Skeletal muscle tissue (tissue), 4 donors: ENCODE measurements around the gene METTL23. TPM values are rescaled to one million over a fixed set of nuclear protein-coding genes. Genes with fewer than 3 reads are reported as not detected.
"Not testable (repeated sequence)": the region's sequence is repeated elsewhere in the genome, so short reads cannot be mapped to it uniquely, and the experiment has no call there.

Experiments used
- H3K27ac ChIP-seq: one replicate; pipeline ENCODE4 v1.7.0; 2013; ENCODE audit warnings: mild to moderate bottlenecking, low read depth, low read length, inconsistent platforms
- H3K27me3 ChIP-seq, 3 donors: one replicate each; pipeline ENCODE4 v1.7.0; 2013; ENCODE audit warnings: low read length in 3 of 3; ENCODE audit not compliant: control insufficient read depth in 3 of 3, insufficient read depth in 3 of 3
- H3K36me3 ChIP-seq, 3 donors: one replicate each; pipeline ENCODE4 v1.7.0; 2013; ENCODE audit warnings: low read length in 3 of 3; ENCODE audit not compliant: control insufficient read depth in 3 of 3, insufficient read depth in 3 of 3
- H3K4me1 ChIP-seq, 3 donors: one replicate each; pipeline ENCODE4 v1.7.0; 2013; ENCODE audit warnings: low read length in 3 of 3, mild to moderate bottlenecking in 3 of 3; ENCODE audit not compliant: control insufficient read depth in 3 of 3, insufficient read depth in 3 of 3
- H3K4me3 ChIP-seq, 3 donors: one replicate each; pipeline ENCODE4 v1.7.0; 2013; ENCODE audit warnings: low read length in 3 of 3
- H3K9ac ChIP-seq, 3 donors: one replicate each; pipeline ENCODE4 v1.7.0; 2013; ENCODE audit warnings: low read length in 3 of 3, mild to moderate bottlenecking in 3 of 3, moderate library complexity in 2 of 3, low read depth in 1 of 3
- H3K9me3 ChIP-seq, 3 donors: one replicate each; pipeline ENCODE4 v1.7.0; 2013; ENCODE audit warnings: low read length in 3 of 3; ENCODE audit not compliant: control insufficient read depth in 3 of 3
- total RNA-seq: library from RNA; depleted of rRNA; stranded (reverse); fragments of >200 nt; gene quantifications from one replicate; pipeline ENCODE4 v1.2.3, GENCODE V29; 2014
- donor health status: Osteomylitis.

Gene METTL23
- total RNA-seq, 1 donor from 2014 or later: 19.3 TPM

GRCh38 chr17:76691379-76692191 is 35.1 kb upstream of the METTL23 start:
- no peak overlapping the region for H3K27ac ChIP-seq
- H3K4me1 ChIP-seq: peaks cover 35 to 58% (median 53%) of the 10 kb centered on the region in 3 donors
- H3K36me3 ChIP-seq: peaks cover 0 to 2% (median 0%) of the 10 kb centered on the region in 3 donors
- peak overlapping the region in 1 of 3 donors; percentile 35 for H3K4me3 ChIP-seq
- no peaks in the 10 kb centered on the region for H3K9me3 ChIP-seq
- H3K27me3 ChIP-seq: no peaks in the 10 kb centered on the region
- peak overlapping the region in 1 of 3 donors; percentile 62 for H3K9ac ChIP-seq

GRCh38 chr17:76695059-76695831 is 31.4 kb upstream of the METTL23 start:
- Histone ChIP-seq H3K27ac (no peak overlapping the region), H3K4me1 (peaks cover 44 to 61% (median 56%) of the 10 kb centered on the region in 3 donors)

GRCh38 chr17:76696763-76697701 is 29.6 kb upstream of the METTL23 start:
- H3K9ac ChIP-seq: peak overlapping the region in 1 of 3 donors; percentile 60

More at GRCh38 chr17:76695059-76695831, 31.4 kb upstream of the METTL23 start:
- no peak overlapping the region for H3K4me3 ChIP-seq
- H3K36me3 ChIP-seq: peaks cover 0 to 2% (median 0%) of the 10 kb centered on the region in 3 donors
- no peaks in the 10 kb centered on the region for H3K27me3 ChIP-seq
- H3K9me3 ChIP-seq: no peaks in the 10 kb centered on the region
- peak overlapping the region in 1 of 3 donors; percentile 1 for H3K9ac ChIP-seq

GRCh38 chr17:76697702-76698465 is 28.8 kb upstream of the METTL23 start:
- H3K9ac ChIP-seq: peak overlapping the region in 1 of 3 donors; percentile 60
- no peaks in the 10 kb centered on the region for H3K9me3 ChIP-seq
- H3K27me3 ChIP-seq: no peaks in the 10 kb centered on the region
- peak overlapping the region in 1 of 3 donors; percentile 13 for H3K4me3 ChIP-seq
- H3K4me1 ChIP-seq: peaks cover 54 to 65% (median 62%) of the 10 kb centered on the region in 3 donors
- H3K36me3 ChIP-seq: peaks cover 0 to 2% (median 0%) of the 10 kb centered on the region in 3 donors
- peak overlapping the region; percentile 63 for H3K27ac ChIP-seq

More at GRCh38 chr17:76696763-76697701, 29.6 kb upstream of the METTL23 start:
- Histone ChIP-seq H3K27ac (peak overlapping the region; percentile 63), H3K4me3 (peak overlapping the region in 1 of 3 donors; percentile 1), H3K36me3 (peaks cover 0 to 2% (median 0%) of the 10 kb centered on the region in 3 donors), H3K27me3 (no peaks in the 10 kb centered on the region), H3K4me1 (peaks cover 54 to 65% (median 62%) of the 10 kb centered on the region in 3 donors), H3K9me3 (no peaks in the 10 kb centered on the region)

GRCh38 chr17:76698466-76698977 is 28.1 kb upstream of the METTL23 start:
- H3K9ac ChIP-seq: peak overlapping the region in 1 of 3 donors; percentile 60
- H3K27ac ChIP-seq: peak overlapping the region; percentile 63
- H3K9me3 ChIP-seq, H3K36me3 ChIP-seq, H3K27me3 ChIP-seq: not testable (repeated sequence)
- H3K4me3 ChIP-seq: peak overlapping the region in 1 of 3 donors; percentile 13
- peaks cover 54 to 67% (median 62%) of the 10 kb centered on the region in 3 donors for H3K4me1 ChIP-seq

GRCh38 chr17:76700270-76700616 is 26.4 kb upstream of the METTL23 start:
- Histone ChIP-seq H3K4me3 (peak overlapping the region; percentile 58 to 80 (median 60)), H3K27ac (peak overlapping the region; percentile 95), H3K27me3 (no peaks in the 10 kb centered on the region), H3K4me1 (peaks cover 52 to 67% (median 56%) of the 10 kb centered on the region in 3 donors), H3K36me3 (peaks cover 0 to 2% (median 0%) of the 10 kb centered on the region in 3 donors), H3K9ac (peak overlapping the region; percentile 80 to 95 (median 86)), H3K9me3 (no peaks in the 10 kb centered on the region)

- peak overlapping the region; percentile 58 to 80 (median 60) for H3K4me3 ChIP-seq
- no peaks in the 10 kb centered on the region for H3K9me3 ChIP-seq
- H3K9ac ChIP-seq: peak overlapping the region; percentile 80 to 95 (median 86)
- H3K27ac ChIP-seq: peak overlapping the region; percentile 95
- peaks cover 48 to 64% (median 51%) of the 10 kb centered on the region in 3 donors for H3K4me1 ChIP-seq
- H3K36me3 ChIP-seq: no peaks in the 10 kb centered on the region
- H3K27me3 ChIP-seq: no peaks in the 10 kb centered on the region
Measured at GRCh38 chr17:76700617-76701470, 25.8 kb upstream of the METTL23 start.

GRCh38 chr17:76701471-76701967 is 25.1 kb upstream of the METTL23 start:
- no peaks in the 10 kb centered on the region for H3K36me3 ChIP-seq
- peak overlapping the region in 2 of 3 donors; percentile 58 to 80 for H3K4me3 ChIP-seq

More at GRCh38 chr17:76701471-76701967, 25.1 kb upstream of the METTL23 start:
- peaks cover 47 to 60% (median 54%) of the 10 kb centered on the region in 3 donors for H3K4me1 ChIP-seq
- peak overlapping the region; percentile 80 to 95 (median 86) for H3K9ac ChIP-seq
- H3K9me3 ChIP-seq: no peaks in the 10 kb centered on the region
- H3K27me3 ChIP-seq: no peaks in the 10 kb centered on the region
- peak overlapping the region; percentile 95 for H3K27ac ChIP-seq
